SK-N-SH (cell line): ENCODE results near the gene ZNF692.

Experiments used
- CHD2 ChIP-seq: fragments of 150-350 bp; IDR thresholded peaks from 2 replicates; pipeline ENCODE4 v1.6.1; 2018; ENCODE audit warnings: low read length; ENCODE audit not compliant: partially characterized antibody
- ELF1 ChIP-seq: IDR thresholded peaks from 2 replicates; pipeline ENCODE4 v1.4.0; 2012
- EZH2phosphoT487 ChIP-seq: fragments of 200-600 bp; sonication (generic); IDR thresholded peaks from 2 replicates; pipeline ENCODE4 v1.6.1; 2017; ENCODE audit warnings: low read depth, mixed run types, mild to moderate bottlenecking, antibody characterized with exemption, moderate library complexity, borderline replicate concordance
- POLR2AphosphoS5 ChIP-seq: IDR thresholded peaks from 2 replicates; pipeline ENCODE4 v1.6.1; 2012; ENCODE audit warnings: low read depth, low read length
- RAD21 ChIP-seq: IDR thresholded peaks from 2 replicates; pipeline ENCODE4 v1.6.1; 2012; ENCODE audit warnings: mild to moderate bottlenecking, low read length
- TF ChIP-seq, protein P1 (sequence below): fragments of 200-600 bp; sonication (generic); IDR thresholded peaks from 2 replicates; pipeline ENCODE4 v1.6.1; 2017; ENCODE audit warnings: antibody characterized with exemption, mild to moderate bottlenecking, moderate library complexity
- TF ChIP-seq, protein P2 (sequence below): IDR thresholded peaks from 2 replicates; pipeline ENCODE4 v1.4.0; 2012; ENCODE audit warnings: low read depth, borderline replicate concordance

DNA sequence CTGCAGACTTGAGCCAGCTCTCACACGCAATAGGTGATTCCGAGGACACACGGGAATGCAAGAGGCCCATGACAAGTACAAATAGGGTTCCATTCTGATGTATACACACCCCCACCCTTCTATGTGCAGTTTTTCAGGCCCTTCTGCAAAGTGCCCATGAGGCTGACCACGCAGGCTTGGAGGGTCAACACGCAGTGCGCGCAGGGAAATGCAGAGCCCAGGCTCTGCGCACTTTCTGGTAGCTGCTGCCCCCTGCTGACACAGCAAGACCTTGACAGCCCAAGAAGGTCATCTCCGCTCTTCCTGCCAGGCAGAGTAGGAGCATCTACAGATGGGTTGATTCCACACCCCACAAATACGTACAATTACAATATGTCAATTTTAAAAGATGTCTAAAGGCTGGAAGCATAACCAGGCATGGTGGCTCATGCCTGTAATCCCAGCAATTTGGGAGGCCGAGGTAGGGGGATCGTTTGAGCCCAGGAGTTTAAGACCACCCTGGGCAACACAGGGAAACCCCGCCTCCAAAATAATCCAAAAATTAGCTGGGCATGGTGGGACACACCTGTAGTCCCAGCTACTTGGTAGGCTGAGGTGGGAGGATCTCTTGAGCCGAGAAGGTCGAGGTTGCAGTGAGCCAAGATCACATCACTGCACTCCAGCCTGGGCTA is 51.7 kb downstream of the ZNF692 start:
- TF ChIP-seq CHD2 (no peak), ELF1 (no peak), EZH2phosphoT487 (no peak), RAD21 (peak; percentile 93), POLR2AphosphoS5 (no peak)
- TF ChIP-seq, protein P1, sequence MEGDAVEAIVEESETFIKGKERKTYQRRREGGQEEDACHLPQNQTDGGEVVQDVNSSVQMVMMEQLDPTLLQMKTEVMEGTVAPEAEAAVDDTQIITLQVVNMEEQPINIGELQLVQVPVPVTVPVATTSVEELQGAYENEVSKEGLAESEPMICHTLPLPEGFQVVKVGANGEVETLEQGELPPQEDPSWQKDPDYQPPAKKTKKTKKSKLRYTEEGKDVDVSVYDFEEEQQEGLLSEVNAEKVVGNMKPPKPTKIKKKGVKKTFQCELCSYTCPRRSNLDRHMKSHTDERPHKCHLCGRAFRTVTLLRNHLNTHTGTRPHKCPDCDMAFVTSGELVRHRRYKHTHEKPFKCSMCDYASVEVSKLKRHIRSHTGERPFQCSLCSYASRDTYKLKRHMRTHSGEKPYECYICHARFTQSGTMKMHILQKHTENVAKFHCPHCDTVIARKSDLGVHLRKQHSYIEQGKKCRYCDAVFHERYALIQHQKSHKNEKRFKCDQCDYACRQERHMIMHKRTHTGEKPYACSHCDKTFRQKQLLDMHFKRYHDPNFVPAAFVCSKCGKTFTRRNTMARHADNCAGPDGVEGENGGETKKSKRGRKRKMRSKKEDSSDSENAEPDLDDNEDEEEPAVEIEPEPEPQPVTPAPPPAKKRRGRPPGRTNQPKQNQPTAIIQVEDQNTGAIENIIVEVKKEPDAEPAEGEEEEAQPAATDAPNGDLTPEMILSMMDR = peak; percentile 82
- TF ChIP-seq, protein P2, sequence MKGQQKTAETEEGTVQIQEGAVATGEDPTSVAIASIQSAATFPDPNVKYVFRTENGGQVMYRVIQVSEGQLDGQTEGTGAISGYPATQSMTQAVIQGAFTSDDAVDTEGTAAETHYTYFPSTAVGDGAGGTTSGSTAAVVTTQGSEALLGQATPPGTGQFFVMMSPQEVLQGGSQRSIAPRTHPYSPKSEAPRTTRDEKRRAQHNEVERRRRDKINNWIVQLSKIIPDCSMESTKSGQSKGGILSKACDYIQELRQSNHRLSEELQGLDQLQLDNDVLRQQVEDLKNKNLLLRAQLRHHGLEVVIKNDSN = no peak
